ENCODE data around the gene PSEN1. TPM values are rescaled to one million over a fixed set of nuclear protein-coding genes. Genes with fewer than 3 reads are reported as not detected.

PSEN1 gene
- polyA plus RNA-seq, 3 donors = 76.1 to 79.6 (median 78.0) TPM

DNA sequence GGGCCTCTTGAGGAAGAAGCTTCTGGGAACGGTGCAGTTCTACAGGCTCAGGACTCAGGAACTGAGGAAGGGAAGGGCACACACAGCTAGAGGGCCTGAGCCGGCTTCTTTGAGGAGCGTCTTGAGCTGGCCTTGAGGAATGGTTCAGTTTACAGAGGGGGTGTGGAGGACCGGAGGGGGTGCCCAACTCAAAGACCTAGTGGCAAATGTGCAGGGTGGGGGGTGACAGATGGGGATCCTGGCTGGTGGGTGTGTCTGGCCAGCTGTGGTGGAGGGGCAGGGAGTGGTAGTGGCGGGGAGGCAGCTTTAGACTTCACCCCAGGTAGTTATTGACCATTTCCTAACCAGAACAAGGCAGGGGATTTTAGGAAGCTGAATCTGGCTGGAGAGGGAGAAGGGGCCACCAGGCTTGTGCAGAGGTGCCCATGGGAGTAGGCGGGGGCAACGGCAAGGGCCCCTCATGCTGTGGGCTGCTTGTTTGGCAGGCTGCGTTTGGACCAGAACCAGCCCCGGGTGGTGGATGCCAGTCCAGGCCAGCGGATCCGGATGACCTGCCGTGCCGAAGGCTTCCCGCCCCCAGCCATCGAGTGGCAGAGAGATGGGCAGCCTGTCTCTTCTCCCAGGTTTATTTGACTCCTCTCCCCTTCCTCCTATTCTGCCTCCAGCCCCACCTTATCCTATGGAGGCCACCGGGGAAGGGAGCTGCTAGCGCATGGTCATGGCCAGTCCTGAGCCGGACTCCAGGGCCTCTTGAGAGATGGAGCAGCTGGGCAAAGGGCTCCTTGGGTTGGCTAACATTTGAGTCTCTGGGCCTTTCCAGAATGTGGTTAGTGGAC, 128.8 kb downstream of the PSEN1 start:
- no peak for DNase-seq (ENCODE audit: low read depth in 3 of 3, low spot score in 2 of 3)

DNA sequence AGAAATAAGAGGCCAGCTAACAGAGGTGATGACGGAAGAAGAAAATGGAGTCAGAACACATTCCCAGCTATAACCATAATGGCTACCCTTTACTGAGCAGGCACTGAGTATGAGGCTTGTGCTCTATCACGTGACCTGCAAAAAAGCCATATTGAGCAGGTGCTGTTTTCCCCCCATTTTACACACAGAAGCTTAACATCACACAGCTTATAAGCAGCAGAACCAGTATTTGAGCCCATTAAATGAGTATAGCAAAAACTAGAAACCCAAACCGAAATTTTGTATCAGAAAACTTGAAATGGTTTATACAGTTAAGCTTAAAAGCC, 129.4 kb downstream of the PSEN1 start:
- no peak for DNase-seq (ENCODE audit: low read depth in 3 of 3, low spot score in 2 of 3)

DNA sequence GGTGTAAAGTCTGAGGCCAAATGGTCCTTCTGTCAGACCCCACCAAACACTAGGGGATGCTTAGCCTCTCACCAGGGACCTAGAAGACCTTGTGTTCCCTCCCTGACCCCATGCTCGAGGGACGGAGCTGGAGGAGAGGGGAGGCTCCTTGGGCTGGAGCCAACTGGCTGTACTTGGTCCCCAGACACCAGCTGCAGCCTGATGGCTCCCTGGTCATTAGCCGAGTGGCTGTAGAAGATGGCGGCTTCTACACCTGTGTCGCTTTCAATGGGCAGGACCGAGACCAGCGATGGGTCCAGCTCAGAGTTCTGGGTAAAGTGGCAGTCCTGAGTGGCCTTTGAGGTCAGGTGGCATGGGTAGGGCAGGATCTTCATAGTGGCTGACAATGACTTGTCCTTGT, 130.0 kb downstream of the PSEN1 start:
- DNase-seq (ENCODE audit: low read depth in 3 of 3, low spot score in 2 of 3) = no peak

DNA sequence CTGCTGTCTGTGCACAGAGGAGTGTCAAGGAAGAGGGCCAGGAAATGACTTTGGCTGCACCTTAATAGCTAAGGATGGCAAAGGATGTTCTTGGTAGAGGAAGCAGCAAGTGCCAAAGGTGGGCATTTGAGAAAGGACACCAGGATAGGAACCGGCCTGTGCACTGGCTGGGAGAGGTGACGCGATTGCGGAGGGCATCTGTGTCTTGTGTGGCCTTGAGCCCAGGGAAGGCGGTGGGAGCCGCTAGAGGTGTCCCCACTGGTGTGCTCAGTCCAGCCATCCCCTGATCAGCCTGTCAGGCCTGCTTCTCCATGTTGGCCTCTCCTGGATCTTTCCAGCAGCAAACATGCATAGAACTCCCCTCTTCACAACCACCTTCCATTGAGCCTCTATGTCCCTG, 131.2 kb downstream of the PSEN1 start:
- DNase-seq (ENCODE audit: low read depth in 3 of 3, low spot score in 2 of 3) = no peak

GRCh38 chr14:73269729-73270531, 133.6 kb downstream of the PSEN1 start:
- peak in 1 of 3 donors; percentile 40 for DNase-seq (ENCODE audit: low read depth in 3 of 3, low spot score in 2 of 3)

DNA sequence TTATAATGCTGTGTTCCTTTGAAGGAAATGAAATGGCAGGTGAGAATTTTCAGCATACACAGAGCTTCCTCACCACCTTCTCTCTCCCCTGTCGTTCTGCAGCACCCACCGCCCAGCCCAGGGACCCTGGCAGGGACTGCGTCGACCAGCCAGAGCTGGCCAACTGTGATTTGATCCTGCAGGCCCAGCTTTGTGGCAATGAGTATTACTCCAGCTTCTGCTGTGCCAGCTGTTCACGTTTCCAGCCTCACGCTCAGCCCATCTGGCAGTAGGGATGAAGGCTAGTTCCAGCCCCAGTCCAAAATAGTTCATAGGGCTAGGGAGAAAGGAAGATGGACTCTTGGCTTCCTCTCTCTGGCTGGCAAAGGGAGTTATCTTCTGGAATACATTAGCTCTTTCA, 136.1 kb downstream of the PSEN1 start:
- no peak for DNase-seq (ENCODE audit: low read depth in 3 of 3, low spot score in 2 of 3)

Other genes starting within 250 kb of the PSEN1 start
- gene DPF3, start 242.4 kb upstream of the PSEN1 start, polyA plus RNA-seq (ENCODE audit: insufficient read length in 3 of 3) = 1 to 10 TPM; 4.4 to 5.8 (median 4.7) TPM
- gene DCAF4, start 210.0 kb upstream of the PSEN1 start, polyA plus RNA-seq (ENCODE audit: insufficient read length in 3 of 3) = 10 to 100 TPM; 14.5 to 17.7 (median 16.9) TPM
- gene ZFYVE1, start 109.4 kb upstream of the PSEN1 start, polyA plus RNA-seq (ENCODE audit: insufficient read length in 3 of 3) = 10 to 100 TPM; 18.6 to 18.9 (median 18.9) TPM
- gene RBM25, start 78.0 kb upstream of the PSEN1 start, polyA plus RNA-seq (ENCODE audit: insufficient read length in 3 of 3) = 100 to 1,000 TPM; 142 to 191 (median 155) TPM
- gene PAPLN, start 101.0 kb downstream of the PSEN1 start, polyA plus RNA-seq (ENCODE audit: insufficient read length in 3 of 3) = 10 to 100 TPM; 20.1 to 24.4 (median 23.2) TPM